GM12878 (cell line): Measurements from ENCODE around the gene ZFP1. TPM values are rescaled to one million over a fixed set of nuclear protein-coding genes. Genes with fewer than 3 reads are reported as not detected.

ENCODE experiments used
- ATAC-seq: fragments of 200-7000 bp; cut with Tn5 transposase; 3 replicates; pipeline ENCODE4 v1.9.1; 2020; ENCODE audit warnings: mild to moderate bottlenecking, moderate library complexity
- BruUV-seq: library from RNA; stranded (reverse); fragments of 400-500 nt; replicated peaks from 2 replicates; lab custom pipeline; 2021; lab: Mats Ljungman, UMichigan
- CTCF ChIA-PET: fragments of 300-600 bp; sonication (Branson Sonifier 250); formaldehyde crosslinking; extraction: SDS; loops from one replicate; lab custom pipeline; 2021; ENCODE audit warnings: inconsistent platforms; lab: Yijun Ruan, JAX
- POLR2A ChIA-PET: fragments of 350-600 bp; formaldehyde crosslinking; extraction: SDS; loops from one replicate; lab custom pipeline; 2021; ENCODE audit warnings: inconsistent platforms; lab: Charles Lee
- RAD21 ChIA-PET: fragments of 300-600 bp; sonication (Branson Sonifier 250); formaldehyde crosslinking; loops from one replicate; lab custom pipeline; 2023; ENCODE audit warnings: antibody characterized with exemption; ENCODE audit not compliant: unreplicated experiment; lab: Charles Lee
- SMC1A ChIA-PET: fragments of 300-600 bp; sonication (Branson Sonifier 250); formaldehyde crosslinking; loops from one replicate; lab custom pipeline; 2023; ENCODE audit not compliant: unreplicated experiment, uncharacterized antibody; lab: Charles Lee
- DNase-seq: peaks from one replicate; pipeline ENCODE4 v3.0.0-alpha.2; 2011; ENCODE audit warnings: low read depth, low spot score
- FAIRE-seq: peaks from 3 replicates; lab custom pipeline; 2011; peaks lifted over from hg19 to GRCh38; lab: Jason Lieb, UNC
- H2AFZ ChIP-seq: 2 replicates; pipeline ENCODE4 v1.6.0; 2011; ENCODE audit warnings: low read depth, low read length, control low read depth; ENCODE audit not compliant: control insufficient read depth
- H3K27ac ChIP-seq: 2 replicates; pipeline ENCODE4 v1.5.1; 2011; ENCODE audit warnings: control low read depth; ENCODE audit not compliant: control insufficient read depth, insufficient read depth
- H3K27me3 ChIP-seq, 2 experiments: replicated peaks in 1 of 2; 2 replicates each; pipeline versions ENCODE4 v1.6.0 to v1.6.1; 2011; ENCODE audit warnings: low read length in 1 of 2; ENCODE audit not compliant: control insufficient read depth in 2 of 2, insufficient read depth in 2 of 2
- H3K36me3 ChIP-seq, 2 experiments: 2 replicates each; pipeline ENCODE4 v1.5.1; 2011; ENCODE audit warnings: low read length in 1 of 2; ENCODE audit not compliant: control insufficient read depth in 2 of 2, insufficient read depth in 2 of 2
- H3K4me1 ChIP-seq: 2 replicates; pipeline ENCODE4 v1.6.1; 2011; ENCODE audit warnings: mild to moderate bottlenecking, low read length, moderate library complexity, mixed read lengths; ENCODE audit not compliant: control insufficient read depth, insufficient read depth
- H3K4me2 ChIP-seq: 2 replicates; pipeline ENCODE4 v1.6.0; 2011; ENCODE audit warnings: control low read depth; ENCODE audit not compliant: control insufficient read depth, insufficient read depth
- H3K4me3 ChIP-seq: fragments of 200-600 bp; sonication (generic); 2 replicates; pipeline ENCODE4 v1.5.1; 2016
- H3K79me2 ChIP-seq: 2 replicates; pipeline ENCODE4 v1.6.0; 2011; ENCODE audit warnings: low read length; ENCODE audit not compliant: control insufficient read depth, insufficient read depth
- H3K9ac ChIP-seq: 2 replicates; pipeline ENCODE4 v1.8.0; 2011; ENCODE audit warnings: low read length, control low read depth, mixed read lengths; ENCODE audit not compliant: control insufficient read depth, insufficient read depth
- H3K9me3 ChIP-seq: replicated peaks from 3 replicates; pipeline ENCODE4 v1.5.1; 2011; ENCODE audit warnings: mild to moderate bottlenecking, low read length; ENCODE audit not compliant: control insufficient read depth, insufficient read depth
- H4K20me1 ChIP-seq: 2 replicates; pipeline ENCODE4 v1.6.0; 2011; ENCODE audit not compliant: control insufficient read depth, insufficient read depth
- EGR1 ChIP-seq, 2 experiments: IDR thresholded peaks; 1 replicate in 1 of 2; 2 replicates in 1 of 2; pipeline ENCODE4 v1.6.1; 2011 to 2012; ENCODE audit warnings: low read depth in 2 of 2, low read length in 2 of 2, borderline replicate concordance in 1 of 2, mild to moderate bottlenecking in 1 of 2, moderate library complexity in 1 of 2
- SREBF1 ChIP-seq: IDR thresholded peaks from 2 replicates; pipeline ENCODE4 v1.6.1; 2012; ENCODE audit warnings: mild to moderate bottlenecking, low read length
- TCF7 ChIP-seq: IDR thresholded peaks from 2 replicates; pipeline ENCODE4 v1.6.1; 2014; ENCODE audit warnings: antibody characterized with exemption, borderline replicate concordance
- WGBS: methylation state at CpG from one replicate; pipeline ENCODE4 v1.1.6; 2016; ENCODE audit warnings: low lambda C conversion rate; ENCODE audit not compliant: insufficient replicate concordance, insufficient coverage; ENCODE audit errors: missing lambda C conversion rate; 5-methylcytosine and 5-hydroxymethylcytosine counted together
- in situ Hi-C: fragments of 300-500 bp; cut with MboI; formaldehyde crosslinking; loops from 9 replicates; pipeline ENCODE4 v1.14.3; 2018; ENCODE audit warnings: mixed read lengths
- intact Hi-C: fragments of 100-400 bp; cut with micrococcal nuclease; formaldehyde crosslinking; loops from one replicate; pipeline ENCODE4 v1.14.2; 2022; ENCODE audit not compliant: unreplicated experiment
- polyA plus RNA-seq, 11 experiments: library from polyadenylated mRNA; depleted of rRNA in 4 of 11; unstranded in 6 of 11; stranded (reverse) in 5 of 11; fragments of >200 nt; fragmentation: Nextera tagmentation in 4 of 11; fragmentation: Illumina TruSeq in 1 of 11; extraction: Ambion mirVana in 4 of 11; extraction: Trizol in 1 of 11; gene quantifications; 1 replicate in 1 of 11; 2 replicates in 10 of 11; pipeline versions ENCODE4 v1.2.1 to v1.2.3, GENCODE V29; 2011 to 2016; ENCODE audit warnings: inconsistent platforms in 2 of 11, missing spikeins in 2 of 11, low read depth in 1 of 11
- total RNA-seq, 4 experiments: library from RNA; depleted of rRNA in 3 of 4; stranded (reverse); fragments of >200 nt in 3 of 4; fragmentation: Illumina TruSeq in 1 of 4; extraction: Trizol in 1 of 4; gene quantifications; 2 replicates each; pipeline versions ENCODE4 v1.2.1 to v1.2.3, GENCODE V29; 2013 to 2021
- TF ChIP-seq, protein P1 (sequence below): fragments of 150-350 bp; IDR thresholded peaks from 2 replicates; pipeline ENCODE4 v1.6.1; 2016; ENCODE audit warnings: low read depth, low read length

ZFP1 gene
- total and polyA plus RNA-seq, 10 of the 15 experiments (the other 5 are each of a cell fraction or from before 2014, with no cell fraction given) = 3.5 to 17.6 (median 14.7) TPM

DNA sequence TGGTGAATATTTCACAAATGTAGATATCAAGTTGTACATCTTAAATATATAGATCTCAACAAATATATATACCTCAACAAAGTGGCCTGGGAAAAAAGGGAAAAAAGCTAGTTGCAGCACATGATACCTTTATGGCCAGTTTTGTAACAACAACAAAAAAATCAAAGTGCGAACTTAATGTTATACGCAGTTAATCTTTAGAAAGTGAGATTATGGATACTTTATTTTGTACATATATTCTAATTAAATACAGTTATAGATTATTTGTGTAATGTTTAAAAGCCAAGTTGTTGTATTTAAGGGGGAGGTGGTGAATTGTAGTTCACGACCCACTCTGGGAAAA is 385 bp upstream of the ZFP1 start:
- no peak overlapping the region for H3K4me3 ChIP-seq
- ChIA-PET SMC1A (no interaction called here), RAD21 (no interaction called here), CTCF (no interaction called here), POLR2A (no interaction called here)
- TF ChIP-seq, protein P1, sequence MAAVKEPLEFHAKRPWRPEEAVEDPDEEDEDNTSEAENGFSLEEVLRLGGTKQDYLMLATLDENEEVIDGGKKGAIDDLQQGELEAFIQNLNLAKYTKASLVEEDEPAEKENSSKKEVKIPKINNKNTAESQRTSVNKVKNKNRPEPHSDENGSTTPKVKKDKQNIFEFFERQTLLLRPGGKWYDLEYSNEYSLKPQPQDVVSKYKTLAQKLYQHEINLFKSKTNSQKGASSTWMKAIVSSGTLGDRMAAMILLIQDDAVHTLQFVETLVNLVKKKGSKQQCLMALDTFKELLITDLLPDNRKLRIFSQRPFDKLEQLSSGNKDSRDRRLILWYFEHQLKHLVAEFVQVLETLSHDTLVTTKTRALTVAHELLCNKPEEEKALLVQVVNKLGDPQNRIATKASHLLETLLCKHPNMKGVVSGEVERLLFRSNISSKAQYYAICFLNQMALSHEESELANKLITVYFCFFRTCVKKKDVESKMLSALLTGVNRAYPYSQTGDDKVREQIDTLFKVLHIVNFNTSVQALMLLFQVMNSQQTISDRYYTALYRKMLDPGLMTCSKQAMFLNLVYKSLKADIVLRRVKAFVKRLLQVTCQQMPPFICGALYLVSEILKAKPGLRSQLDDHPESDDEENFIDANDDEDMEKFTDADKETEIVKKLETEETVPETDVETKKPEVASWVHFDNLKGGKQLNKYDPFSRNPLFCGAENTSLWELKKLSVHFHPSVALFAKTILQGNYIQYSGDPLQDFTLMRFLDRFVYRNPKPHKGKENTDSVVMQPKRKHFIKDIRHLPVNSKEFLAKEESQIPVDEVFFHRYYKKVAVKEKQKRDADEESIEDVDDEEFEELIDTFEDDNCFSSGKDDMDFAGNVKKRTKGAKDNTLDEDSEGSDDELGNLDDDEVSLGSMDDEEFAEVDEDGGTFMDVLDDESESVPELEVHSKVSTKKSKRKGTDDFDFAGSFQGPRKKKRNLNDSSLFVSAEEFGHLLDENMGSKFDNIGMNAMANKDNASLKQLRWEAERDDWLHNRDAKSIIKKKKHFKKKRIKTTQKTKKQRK = no peak
- TF ChIP-seq EGR1 (IDR thresholded peaks at IDR 0.05; ENCODE audit: borderline replicate concordance in 1 of 2, low read depth in 2 of 2, low read length in 2 of 2) (no peak), TCF7 (0 out of 2 replicates have a peak, but pooled peaks have one; percentile 29), SREBF1 (no peak)
- H3K79me2 ChIP-seq = peaks cover 5% of the 10 kb centered on the region
- H3K27ac ChIP-seq = no peak overlapping the region
- WGBS = 65% methylated on average over 3 of the region's 3 CpGs
- peak overlapping the region; percentile 41; the same call in 1 of the 2 replicates for H3K4me2 ChIP-seq
- no peaks in the 10 kb centered on the region for H3K4me1 ChIP-seq
- in situ Hi-C loops = no loop called here
- FAIRE-seq (no peak), ATAC-seq (no peak), DNase-seq (no peak)
- no peak overlapping the region; the same call in 1 of the 2 replicates for H3K9ac ChIP-seq
- H3K27me3 ChIP-seq = no peaks in the 10 kb centered on the region
- BruUV-seq = no TSS peak
- H2AFZ ChIP-seq = peak overlapping the region; percentile 72
- no peaks in the 10 kb centered on the region for H4K20me1 ChIP-seq
- H3K36me3 ChIP-seq = no peaks in the 10 kb centered on the region
- intact Hi-C loops = no loop called here
- peaks cover 9% of the 10 kb centered on the region for H3K9me3 ChIP-seq
